Pons (tissue), 1 donor: ENCODE measurements around the gene S100A10.

Experiments
- DNase-seq: peaks from one replicate; pipeline ENCODE4 v3.0.0-alpha.2; 2016; ENCODE audit warnings: low spot score

Gene S100A10

GRCh38 chr1:151993734-151994496 is at the start of gene S100A10:
Gene S100A10, minus strand, starts transcription at chr1:151993859. Its CDS starts 7,629 bp downstream, at chr1:151986230.
- DNase-seq = no peak

- DNase-seq = no peak
Observed at GRCh38 chr1:152042030-152042429, 48.4 kb upstream of the S100A10 start.

- no peak for DNase-seq
Observed at GRCh38 chr1:152039886-152040285, 46.2 kb upstream of the S100A10 start.

GRCh38 chr1:152039461-152039860 is 45.8 kb upstream of the S100A10 start:
- no peak for DNase-seq

GRCh38 chr1:152038871-152039270 is 45.2 kb upstream of the S100A10 start:
- no peak for DNase-seq

- DNase-seq = no peak
Observed at GRCh38 chr1:152036267-152037216, 42.9 kb upstream of the S100A10 start, which contains the start of gene S100A11. Gene S100A11, minus strand, starts transcription at chr1:152037004. Its CDS starts 89 bp downstream, at chr1:152036915.

GRCh38 chr1:152035539-152036266 is 42.0 kb upstream of the S100A10 start:
- no peak for DNase-seq

- no peak for DNase-seq
Observed at GRCh38 chr1:152034654-152035538, 41.2 kb upstream of the S100A10 start.

- no peak for DNase-seq
Observed at GRCh38 chr1:152034324-152034653, 40.6 kb upstream of the S100A10 start.

GRCh38 chr1:152029929-152030211 is 36.2 kb upstream of the S100A10 start:
- DNase-seq = no peak

GRCh38 chr1:152029144-152029928 is 35.7 kb upstream of the S100A10 start:
- DNase-seq = no peak

- no peak for DNase-seq
Observed at GRCh38 chr1:152026895-152027294, 33.2 kb upstream of the S100A10 start.

GRCh38 chr1:152024223-152024622 is 30.6 kb upstream of the S100A10 start:
- no peak for DNase-seq

GRCh38 chr1:152023221-152023620 is 29.6 kb upstream of the S100A10 start:
- DNase-seq = no peak

- no peak for DNase-seq
Observed at GRCh38 chr1:152022474-152022873, 28.8 kb upstream of the S100A10 start.

- no peak for DNase-seq
Observed at GRCh38 chr1:152021569-152021968, 27.9 kb upstream of the S100A10 start.

- DNase-seq = no peak
Observed at GRCh38 chr1:152020849-152021248, 27.2 kb upstream of the S100A10 start.

GRCh38 chr1:152018537-152018936 is 24.9 kb upstream of the S100A10 start:
- no peak for DNase-seq

- DNase-seq = no peak
Observed at GRCh38 chr1:152015766-152016165, 22.1 kb upstream of the S100A10 start.

- DNase-seq = no peak
Observed at GRCh38 chr1:152014943-152015342, 21.3 kb upstream of the S100A10 start.
